Endometrial microvascular endothelial cells (primary cell): Measurements from ENCODE around the gene CCPG1. TPM values are rescaled to one million over a fixed set of nuclear protein-coding genes. Genes with fewer than 3 reads are reported as not detected.

Experiments used
- in situ Hi-C: cut with HindIII; loops from 2 replicates; pipeline ENCODE4 v1.10.0; 2017; ENCODE audit warnings: low sequenced_read_pairs, low pct_unique_long_range_greater_than_20kb; ENCODE audit errors: inconsistent ontology term
- total RNA-seq: library from RNA; depleted of rRNA; stranded (reverse); fragments of >200 nt; gene quantifications from one replicate; pipeline ENCODE4 v1.2.3, GENCODE V29; 2015; ENCODE audit errors: inconsistent ontology term

Gene CCPG1
- total RNA-seq, 1 donor from 2014 or later = 29.8 TPM

DNA sequence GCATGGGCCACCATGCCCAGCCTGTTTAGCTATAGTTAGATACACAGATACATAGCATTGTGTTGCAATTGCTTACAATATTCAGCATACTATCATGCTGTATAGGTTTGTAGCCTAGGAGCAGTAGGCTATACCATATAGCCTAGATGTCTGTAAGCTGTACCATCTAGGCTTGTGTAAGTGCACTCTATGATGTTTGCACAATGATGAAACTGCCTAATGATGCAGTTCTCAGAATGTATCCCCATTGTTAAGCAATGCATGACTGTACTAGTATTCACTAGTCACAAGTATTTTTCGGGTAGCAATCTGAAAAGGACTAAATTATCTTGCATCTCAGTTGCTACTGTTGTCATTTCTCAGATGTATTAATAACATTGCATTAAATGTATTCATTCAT, 73.2 kb downstream of the CCPG1 start:
- in situ Hi-C loops = no loop called here

DNA sequence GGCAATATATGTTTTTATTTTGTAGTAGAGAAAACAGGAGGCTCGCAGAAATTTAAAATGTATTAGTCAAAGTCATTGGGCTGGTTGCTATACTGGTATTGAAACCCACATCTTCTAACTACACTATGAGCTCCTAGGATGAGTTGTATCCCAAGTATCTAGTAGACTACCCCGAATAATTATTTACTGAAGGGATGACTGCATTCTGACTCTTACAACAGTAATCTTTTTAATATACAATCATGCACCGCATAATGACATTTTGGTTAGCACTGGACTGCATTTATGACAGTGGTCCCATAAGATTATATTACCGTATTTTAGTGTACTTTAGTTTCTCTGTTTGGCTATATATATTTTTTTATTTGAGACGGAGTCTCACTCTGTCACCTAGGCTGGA, 73.8 kb downstream of the CCPG1 start:
- in situ Hi-C loops = no loop called here

DNA sequence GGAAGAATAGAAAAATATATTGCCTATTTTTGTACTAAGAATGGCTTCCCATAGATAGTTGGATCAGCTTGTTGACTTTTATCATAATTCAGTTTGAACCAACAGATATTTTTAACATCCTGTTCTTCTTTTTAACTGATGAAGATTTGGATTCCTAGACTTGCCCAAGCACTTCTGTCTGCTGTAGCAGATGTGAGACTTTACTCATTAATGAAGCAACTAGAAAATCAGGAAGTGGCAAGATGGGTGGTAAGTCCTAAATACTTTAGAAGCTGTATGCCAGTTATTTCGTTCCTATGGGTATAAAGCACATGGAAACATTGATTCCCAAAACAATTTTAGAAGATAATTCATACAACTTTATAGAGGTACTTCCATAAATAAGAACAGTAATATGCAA, 80.8 kb downstream of the CCPG1 start:
- in situ Hi-C loops = no loop called here

- in situ Hi-C loops = no loop called here
These were observed 85.7 kb downstream of the CCPG1 start for GRCh38 chr15:55322467-55322866.

DNA sequence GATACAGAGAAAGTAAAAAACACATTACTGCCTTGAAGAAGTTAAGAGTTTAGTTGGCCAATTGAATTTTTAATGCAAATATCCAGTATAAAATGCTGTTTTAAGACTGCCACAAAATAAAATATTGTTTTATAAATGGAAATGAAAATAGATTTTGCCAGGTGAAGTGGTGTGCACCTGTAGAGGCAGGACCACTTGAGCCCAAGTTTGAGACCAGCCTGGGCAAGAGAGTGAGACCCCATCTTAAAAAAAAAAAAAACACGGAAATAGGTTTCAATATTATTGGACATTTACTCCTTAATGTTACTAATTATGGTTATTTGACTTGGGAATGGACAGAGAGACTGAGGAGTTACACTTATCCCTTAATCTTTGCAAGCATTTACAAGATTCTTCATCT, 87.2 kb downstream of the CCPG1 start:
- in situ Hi-C loops = no loop called here

DNA sequence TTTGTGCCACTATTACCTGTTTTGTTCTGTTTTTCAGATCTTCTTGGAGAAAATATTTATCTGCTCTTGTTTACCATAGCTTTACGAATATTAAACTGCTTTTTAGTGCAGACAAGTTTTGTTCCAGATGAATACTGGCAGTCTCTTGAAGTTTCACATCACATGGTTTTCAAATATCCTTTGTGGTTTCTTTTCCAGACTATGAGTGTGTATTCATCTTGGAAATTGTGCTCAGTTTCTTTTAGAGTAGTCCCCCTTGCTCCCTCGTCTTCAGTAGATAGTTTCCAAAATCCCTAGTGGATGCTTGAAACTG, 88.0 kb downstream of the CCPG1 start:
- in situ Hi-C loops = no loop called here

- in situ Hi-C loops = no loop called here
These were observed 88.5 kb downstream of the CCPG1 start for GRCh38 chr15:55319537-55320237.

GRCh38 chr15:55318588-55319494, 89.3 kb downstream of the CCPG1 start, which contains the start of the genes PIGB and PIGBOS1:
PIGB (plus strand) TSS chr15:55319222; CDS start chr15:55319251, 29 bp downstream.
PIGBOS1 (minus strand) TSS chr15:55319123; CDS start chr15:55317792, 1,331 bp downstream.
- in situ Hi-C loops = no loop called here

Other genes with a start within 250 kb of the CCPG1 start
- gene RSL24D1, start 211.4 kb downstream of the CCPG1 start, total RNA-seq = 53.0 TPM
- gene RAB27A, start 118.5 kb downstream of the CCPG1 start, total RNA-seq = 10.0 TPM
- gene PIGBOS1, start 89.2 kb downstream of the CCPG1 start, total RNA-seq = 5.4 TPM
- 16.7 TPM for gene PIGB, start 89.1 kb downstream of the CCPG1 start, total RNA-seq
- not detected for gene PIERCE2, start 136 bp upstream of the CCPG1 start, total RNA-seq
- 0.65 TPM for gene DNAAF4, start 99.9 kb upstream of the CCPG1 start, total RNA-seq
- gene PYGO1, start 180.0 kb upstream of the CCPG1 start, total RNA-seq = 2.3 TPM